ENCODE results near the gene HCFC1. TPM values are rescaled to one million over a fixed set of nuclear protein-coding genes. Genes with fewer than 3 reads are reported as not detected.
A peak's percentile ranks its signal among the peaks of the same experiment; 100 is the strongest.

Gene HCFC1
- polyA plus RNA-seq, 3 donors: 1.9 to 21.8 (median 3.8) TPM

- WGBS (ENCODE audit: insufficient coverage): 23% methylated on average over 6 of the region's 20 CpGs
- no peaks in the 10 kb centered on the region for H3K27me3 ChIP-seq (ENCODE audit: control insufficient read depth in 2 of 2, insufficient read depth in 2 of 2, low read length in 2 of 2)
- Mint-ChIP-seq H3K27me3 (ENCODE audit: low read depth in 3 of 3) (peaks cover 0 to 50% (median 0%) of the 10 kb centered on the region in 3 donors), H3K9me3 (peaks cover 0 to 3% (median 0%) of the 10 kb centered on the region in 7 donors), H3K4me1 (peaks cover 30% of the 10 kb centered on the region), H3K4me3 (no peak overlapping the region), H3K36me3 (peaks cover 32 to 58% of the 10 kb centered on the region in 2 donors), H3K27ac (peak overlapping the region; percentile 18 to 85 (median 72))
- no peak overlapping the region for H2AFZ ChIP-seq (ENCODE audit: insufficient read depth, low read depth, low read length, poor library complexity, severe bottlenecking)
- H3K9ac ChIP-seq (ENCODE audit: insufficient read depth, low read length, poor library complexity, severe bottlenecking): no peak overlapping the region
- H3K36me3 ChIP-seq (replicated peaks in 1 of 2; ENCODE audit: control insufficient read depth in 1 of 2, insufficient read depth in 2 of 2, low read length in 2 of 2): peaks cover 56 to 58% of the 10 kb centered on the region in 2 donors
- H3K27ac ChIP-seq (ENCODE audit: low read depth in 1 of 2, low read length in 2 of 2): peak overlapping the region in 1 of 2 donors; percentile 40
- H3K79me2 ChIP-seq (ENCODE audit: insufficient read depth, low read length): peaks cover 43% of the 10 kb centered on the region
- peaks cover 45 to 58% of the 10 kb centered on the region in 2 donors for H3K4me1 ChIP-seq (ENCODE audit: control insufficient read depth in 1 of 2, insufficient read depth in 2 of 2, low read length in 2 of 2)
- intact Hi-C loops (cut with micrococcal nuclease): loop anchor here (5.0 to 10.0 kb wide), 3 partner anchors 39 to 81 kb away; partner anchors contain the start of genes HCFC1 (in 1 of the 2), MECP2 (in 1 of the 2) and TMEM187 (in 1 of the 2)
- no peak overlapping the region for H3K4me3 ChIP-seq (replicated peaks in 1 of 3; ENCODE audit: low read depth in 2 of 3, low read length in 3 of 3)
- H3K4me2 ChIP-seq (replicated peaks; ENCODE audit: extremely low read depth, low read length, poor library complexity, severe bottlenecking): no peak overlapping the region
- DNase-seq: peak in 2 of 3 donors; percentile 51 to 57
- TF ChIP-seq CTCF (IDR thresholded peaks at IDR 0.05): peak; percentile 90
- peaks cover 62% of the 10 kb centered on the region for H4K20me1 ChIP-seq (ENCODE audit: insufficient read depth, low read length)
- H3K9me3 ChIP-seq (replicated peaks in 1 of 2; ENCODE audit: control insufficient read depth in 1 of 2, insufficient read depth in 1 of 2, low read length in 2 of 2): no peaks in the 10 kb centered on the region
These were observed 42.2 kb upstream of the HCFC1 start for GRCh38 chrX:154013614-154014360.

- H3K27ac ChIP-seq (ENCODE audit: low read depth in 1 of 2, low read length in 2 of 2): no peak overlapping the region
- no peak overlapping the region for H3K4me3 ChIP-seq (replicated peaks in 1 of 3; ENCODE audit: low read depth in 2 of 3, low read length in 3 of 3)
- no peaks in the 10 kb centered on the region for H3K27me3 ChIP-seq (ENCODE audit: control insufficient read depth in 2 of 2, insufficient read depth in 2 of 2, low read length in 2 of 2)
- no peak overlapping the region for H3K9ac ChIP-seq (ENCODE audit: insufficient read depth, low read length, poor library complexity, severe bottlenecking)
- Mint-ChIP-seq H3K4me3 (no peak overlapping the region), H3K36me3 (peaks cover 37 to 60% of the 10 kb centered on the region in 2 donors), H3K4me1 (peaks cover 34% of the 10 kb centered on the region), H3K9me3 (peaks cover 0 to 3% (median 0%) of the 10 kb centered on the region in 7 donors), H3K27me3 (ENCODE audit: low read depth in 3 of 3) (peaks cover 0 to 45% (median 0%) of the 10 kb centered on the region in 3 donors), H3K27ac (peak overlapping the region in 2 of 7 donors; percentile 55 to 93)
- peaks cover 35% of the 10 kb centered on the region for H3K79me2 ChIP-seq (ENCODE audit: insufficient read depth, low read length)
- H2AFZ ChIP-seq (ENCODE audit: insufficient read depth, low read depth, low read length, poor library complexity, severe bottlenecking): no peak overlapping the region
- H3K4me1 ChIP-seq (ENCODE audit: control insufficient read depth in 1 of 2, insufficient read depth in 2 of 2, low read length in 2 of 2): peaks cover 45 to 58% of the 10 kb centered on the region in 2 donors
- H3K4me2 ChIP-seq (replicated peaks; ENCODE audit: extremely low read depth, low read length, poor library complexity, severe bottlenecking): no peak overlapping the region
- H3K9me3 ChIP-seq (replicated peaks in 1 of 2; ENCODE audit: control insufficient read depth in 1 of 2, insufficient read depth in 1 of 2, low read length in 2 of 2): no peaks in the 10 kb centered on the region
- 92% methylated on average over 8 of the region's 17 CpGs for WGBS (ENCODE audit: insufficient coverage)
- no peak for DNase-seq
- H3K36me3 ChIP-seq (replicated peaks in 1 of 2; ENCODE audit: control insufficient read depth in 1 of 2, insufficient read depth in 2 of 2, low read length in 2 of 2): peaks cover 52 to 55% of the 10 kb centered on the region in 2 donors
- intact Hi-C loops (cut with micrococcal nuclease): loop anchor here (5.0 to 10.0 kb wide), 3 partner anchors 39 to 82 kb away; partner anchors contain the start of genes HCFC1 (in 1 of the 2), MECP2 (in 1 of the 2) and TMEM187 (in 1 of the 2)
- TF ChIP-seq CTCF (IDR thresholded peaks at IDR 0.05): no peak
- H4K20me1 ChIP-seq (ENCODE audit: insufficient read depth, low read length): peaks cover 54% of the 10 kb centered on the region
These were observed 41.4 kb upstream of the HCFC1 start for GRCh38 chrX:154013001-154013421.

Data from CD14-positive monocyte (primary cell).